Stimulated activated naive CD8-positive, alpha-beta T cell treated with anti-CD3 and anti-CD28 coated beads, Interleukin-15, Interleukin-2, amounts not matched to agents 100 ng/mL and 50 ng/mL, for 24 hours (primary cell): ENCODE data around the gene MYL4.
"Not testable (repeated sequence)": the region's sequence is repeated elsewhere in the genome, so short reads cannot be mapped to it uniquely, and the experiment has no call there.

Experiments used
- H3K27ac Mint-ChIP-seq: one replicate; pipeline ENCODE4 v1.8.0; 2021; ENCODE audit warnings: mild to moderate bottlenecking, mixed read lengths
- H3K27me3 Mint-ChIP-seq: one replicate; pipeline ENCODE4 v1.8.0; 2021; ENCODE audit warnings: mixed read lengths
- H3K36me3 Mint-ChIP-seq: one replicate; pipeline ENCODE4 v1.8.0; 2021; ENCODE audit warnings: low read depth, mixed read lengths
- H3K4me1 Mint-ChIP-seq: one replicate; pipeline ENCODE4 v1.8.0; 2021; ENCODE audit warnings: low read depth, mixed read lengths
- H3K4me3 Mint-ChIP-seq: one replicate; pipeline ENCODE4 v1.8.0; 2021; ENCODE audit warnings: mild to moderate bottlenecking, mixed read lengths
- H3K9me3 Mint-ChIP-seq: one replicate; pipeline ENCODE4 v1.8.0; 2021; ENCODE audit warnings: mixed read lengths

Gene MYL4

DNA sequence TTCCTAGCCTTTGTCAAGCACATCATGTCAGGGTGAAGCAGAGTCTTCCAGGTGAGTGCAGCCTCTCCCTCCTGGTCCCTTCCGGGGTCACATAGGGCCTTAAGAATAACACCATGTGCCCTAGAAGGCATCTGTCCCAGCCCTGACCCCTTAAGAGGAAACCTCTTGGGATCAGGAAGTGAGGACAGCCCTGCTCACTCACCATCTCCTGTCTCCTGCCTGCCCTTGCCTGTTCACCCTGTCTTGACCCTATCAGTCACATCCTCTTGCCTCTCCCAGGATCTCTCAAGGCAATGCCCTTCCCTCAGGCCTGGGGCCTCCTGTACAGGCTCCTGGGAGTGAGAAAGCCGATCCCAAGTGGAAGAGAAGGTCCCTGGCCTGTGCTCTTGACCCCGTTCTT, 13.9 kb downstream of the MYL4 start:
- Mint-ChIP-seq H3K4me3 (no peak overlapping the region), H3K36me3 (peaks cover 7% of the 10 kb centered on the region), H3K27ac (no peak overlapping the region), H3K27me3 (no peaks in the 10 kb centered on the region), H3K4me1 (peaks cover 36% of the 10 kb centered on the region), H3K9me3 (peaks cover 12% of the 10 kb centered on the region)

DNA sequence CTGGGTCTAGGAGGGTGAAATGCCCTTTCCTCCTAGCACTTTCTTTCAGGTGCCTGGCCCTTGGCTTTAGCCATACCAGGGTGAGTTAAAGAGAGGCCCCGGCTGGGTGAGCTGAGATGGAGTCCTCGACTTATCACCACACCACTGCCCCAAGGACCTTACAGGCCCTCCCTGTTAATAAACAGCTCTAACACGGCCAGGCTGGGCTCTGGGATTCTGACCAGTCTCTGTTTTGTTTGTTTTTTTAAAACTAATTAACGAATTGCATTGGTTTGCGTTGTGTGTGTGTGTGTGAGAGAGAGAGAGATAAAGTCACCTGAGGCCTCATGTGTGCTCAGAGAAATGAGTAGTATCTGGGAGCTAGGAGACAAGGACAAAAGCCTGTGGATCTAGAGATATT, 14.3 kb downstream of the MYL4 start:
- Mint-ChIP-seq H3K9me3 (peaks cover 12% of the 10 kb centered on the region), H3K4me1 (peaks cover 32% of the 10 kb centered on the region), H3K27ac (no peak overlapping the region), H3K27me3 (no peaks in the 10 kb centered on the region), H3K36me3 (peaks cover 7% of the 10 kb centered on the region), H3K4me3 (no peak overlapping the region)

DNA sequence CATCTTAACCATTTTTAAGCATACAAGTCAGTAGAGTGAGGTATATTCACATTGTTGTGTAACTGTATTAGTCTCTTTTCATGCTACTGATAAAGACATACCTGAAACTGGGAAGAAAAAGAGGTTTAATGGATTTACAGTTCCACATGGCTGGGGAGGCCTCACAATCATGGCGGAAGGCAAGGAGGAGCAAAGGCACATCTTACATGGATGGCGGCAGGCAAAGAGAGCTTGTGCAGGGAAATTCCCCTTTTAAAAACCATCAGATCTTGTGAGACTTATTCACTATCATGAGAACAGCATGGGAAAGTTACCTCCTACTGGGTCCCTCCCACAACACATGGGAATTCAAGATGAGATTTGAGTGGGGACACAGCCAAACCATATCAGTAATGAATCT, 14.9 kb downstream of the MYL4 start:
- Mint-ChIP-seq H3K4me1 (peaks cover 26% of the 10 kb centered on the region), H3K9me3 (peaks cover 12% of the 10 kb centered on the region)
- H3K36me3 Mint-ChIP-seq, H3K27ac Mint-ChIP-seq, H3K4me3 Mint-ChIP-seq, H3K27me3 Mint-ChIP-seq: not testable (repeated sequence)

DNA sequence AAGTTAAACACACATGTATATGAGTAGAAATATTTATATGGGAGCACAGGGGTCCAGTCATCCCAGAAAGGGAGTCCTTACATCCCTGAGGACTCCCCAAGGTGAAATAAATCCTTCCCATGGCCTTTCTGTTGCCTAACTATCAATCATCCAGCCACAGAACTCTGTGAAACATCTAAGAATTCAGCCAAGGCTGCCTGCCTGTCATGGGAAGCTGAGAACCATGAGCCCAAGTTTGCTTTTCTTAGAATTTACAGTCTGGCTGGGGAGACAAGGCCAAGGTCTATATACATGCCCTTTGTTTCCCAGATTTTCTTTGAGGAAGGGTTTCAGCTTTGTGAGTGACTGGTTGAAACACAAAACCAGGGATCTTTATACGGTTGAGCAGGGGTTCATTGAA, 15.8 kb downstream of the MYL4 start:
- Mint-ChIP-seq H3K4me1 (peaks cover 24% of the 10 kb centered on the region), H3K27me3 (no peaks in the 10 kb centered on the region), H3K27ac (no peak overlapping the region), H3K36me3 (peaks cover 7% of the 10 kb centered on the region), H3K4me3 (no peak overlapping the region), H3K9me3 (peaks cover 12% of the 10 kb centered on the region)

DNA sequence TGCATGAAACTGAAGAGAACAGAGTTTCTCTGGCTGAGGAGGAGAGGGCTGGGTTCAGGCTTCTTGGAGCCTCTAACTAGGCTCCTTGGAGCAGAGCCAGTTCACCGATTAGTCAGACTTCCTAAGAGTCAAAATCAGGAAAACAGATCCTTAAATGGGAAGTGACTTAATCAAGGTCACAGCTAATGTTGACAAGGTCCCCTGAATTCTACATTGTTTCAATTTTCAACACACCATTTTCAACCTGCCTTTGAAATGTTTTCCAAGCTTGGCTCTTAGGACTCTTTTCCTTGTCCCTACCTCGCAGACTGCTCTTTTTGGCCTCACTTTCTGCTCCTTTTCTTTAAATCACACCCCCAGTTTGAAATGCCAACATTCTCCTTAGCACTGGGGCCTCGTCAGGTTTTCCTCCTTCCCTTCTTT, 16.3 kb downstream of the MYL4 start:
- Mint-ChIP-seq H3K4me1 (peaks cover 24% of the 10 kb centered on the region), H3K9me3 (peaks cover 12% of the 10 kb centered on the region), H3K36me3 (peaks cover 7% of the 10 kb centered on the region), H3K27me3 (peaks cover under 1% of the 10 kb centered on the region), H3K27ac (no peak overlapping the region), H3K4me3 (no peak overlapping the region)

DNA sequence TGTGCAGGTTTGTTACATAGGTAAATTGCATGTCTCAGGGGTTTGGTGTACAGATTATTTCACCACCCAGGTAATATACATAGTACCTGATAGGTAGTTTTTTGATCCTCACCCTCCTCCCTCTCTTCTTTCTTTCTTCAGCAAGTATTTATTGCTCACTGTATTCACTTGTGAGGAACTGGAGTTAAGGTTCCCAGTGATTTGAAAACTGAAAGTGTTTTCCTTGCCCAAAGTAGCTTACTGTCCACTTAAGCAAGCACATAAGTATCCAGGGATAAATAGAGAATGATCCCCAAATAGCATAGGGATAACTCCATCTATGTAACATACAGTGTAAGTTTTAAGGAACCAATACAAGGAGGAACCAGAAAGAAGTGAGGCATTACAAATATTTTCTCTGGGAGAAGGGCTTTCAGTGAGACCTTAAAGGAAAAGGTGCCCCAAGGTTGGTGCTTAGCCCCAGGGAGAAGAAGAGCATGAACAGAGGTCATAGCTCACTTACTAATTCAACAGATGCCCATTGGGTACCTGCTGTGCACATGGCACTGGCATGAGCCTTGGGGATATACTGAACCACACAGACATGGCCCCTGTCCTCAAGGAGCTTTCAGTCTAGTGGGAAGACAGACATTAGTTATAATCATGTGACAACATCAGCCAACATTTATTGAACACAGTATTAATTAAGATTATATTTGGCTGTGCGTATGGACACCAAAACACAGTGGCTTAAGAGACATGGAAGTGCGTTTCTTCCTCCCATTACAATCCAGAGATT, 17.0 kb downstream of the MYL4 start:
- Mint-ChIP-seq H3K9me3 (peaks cover 12% of the 10 kb centered on the region), H3K27ac (no peak overlapping the region), H3K4me3 (no peak overlapping the region), H3K36me3 (peaks cover 7% of the 10 kb centered on the region), H3K27me3 (peaks cover 6% of the 10 kb centered on the region), H3K4me1 (peaks cover 21% of the 10 kb centered on the region)

DNA sequence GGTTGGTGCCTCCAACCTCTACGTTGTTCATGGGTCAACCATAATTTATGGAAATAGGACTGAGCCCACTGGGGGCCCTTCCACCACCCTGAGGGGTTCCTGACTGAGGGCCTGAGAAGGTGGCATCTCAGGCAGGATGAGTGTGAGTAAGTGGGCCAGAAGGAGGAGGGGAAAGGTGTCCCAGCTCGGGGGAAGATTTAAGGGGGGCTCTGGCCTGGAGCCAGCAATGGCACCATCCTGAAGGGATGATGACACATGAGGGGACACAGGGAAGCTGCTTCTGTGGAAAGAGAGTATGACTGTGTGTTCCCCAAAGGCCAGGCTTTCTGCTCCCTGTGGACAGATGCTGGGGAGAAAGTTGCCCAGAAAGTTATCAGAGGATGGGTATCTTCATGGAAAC, 18.7 kb downstream of the MYL4 start:
- peaks cover 15% of the 10 kb centered on the region for H3K4me1 Mint-ChIP-seq
- H3K27ac Mint-ChIP-seq: no peak overlapping the region
- H3K27me3 Mint-ChIP-seq: peaks cover 6% of the 10 kb centered on the region
- H3K4me3 Mint-ChIP-seq: no peak overlapping the region
- peaks cover 7% of the 10 kb centered on the region for H3K36me3 Mint-ChIP-seq
- peaks cover 12% of the 10 kb centered on the region for H3K9me3 Mint-ChIP-seq

DNA sequence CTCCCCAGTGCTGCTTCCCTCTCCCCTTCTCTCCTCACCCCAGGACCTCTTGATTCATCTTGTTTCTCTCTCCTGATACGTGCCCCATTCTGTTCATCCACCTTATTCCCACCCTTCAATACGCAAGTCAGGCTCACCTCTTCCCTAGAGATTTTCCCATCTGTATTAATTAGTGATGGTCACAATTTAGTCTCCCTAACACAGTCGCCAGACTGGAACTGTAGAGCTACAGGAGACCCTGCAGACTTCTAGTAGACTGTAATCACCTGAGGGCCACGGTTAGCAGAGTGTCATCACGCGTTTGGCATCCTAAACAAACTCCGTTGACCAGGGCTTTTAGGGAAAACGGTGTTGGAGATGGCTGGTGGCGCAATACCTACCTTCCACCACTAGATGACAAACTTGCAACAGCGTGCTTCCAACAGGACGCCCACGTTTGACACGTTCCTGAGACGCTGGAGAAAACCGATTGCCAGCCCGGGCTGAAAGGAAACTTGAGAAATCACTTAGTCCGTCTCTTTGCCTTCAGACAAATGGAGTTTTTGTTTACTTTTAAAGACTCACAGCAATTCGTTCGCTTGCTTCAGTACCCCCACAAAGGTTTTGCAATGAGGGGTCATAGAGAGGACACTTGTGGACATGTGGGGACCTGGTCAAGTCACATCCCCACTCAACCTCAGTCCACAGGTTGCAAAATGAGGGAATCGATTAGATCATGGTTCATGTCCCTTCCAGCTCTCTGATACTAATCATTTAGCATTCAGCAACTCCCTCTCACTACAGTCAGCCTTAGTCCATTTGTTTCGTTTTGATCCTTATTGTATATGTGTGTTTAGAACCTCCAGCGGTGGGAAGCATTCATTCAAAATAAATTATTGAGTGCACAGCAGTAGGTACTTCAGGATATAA, 20.6 kb downstream of the MYL4 start:
- Mint-ChIP-seq H3K9me3 (no peaks in the 10 kb centered on the region), H3K36me3 (no peaks in the 10 kb centered on the region)

DNA sequence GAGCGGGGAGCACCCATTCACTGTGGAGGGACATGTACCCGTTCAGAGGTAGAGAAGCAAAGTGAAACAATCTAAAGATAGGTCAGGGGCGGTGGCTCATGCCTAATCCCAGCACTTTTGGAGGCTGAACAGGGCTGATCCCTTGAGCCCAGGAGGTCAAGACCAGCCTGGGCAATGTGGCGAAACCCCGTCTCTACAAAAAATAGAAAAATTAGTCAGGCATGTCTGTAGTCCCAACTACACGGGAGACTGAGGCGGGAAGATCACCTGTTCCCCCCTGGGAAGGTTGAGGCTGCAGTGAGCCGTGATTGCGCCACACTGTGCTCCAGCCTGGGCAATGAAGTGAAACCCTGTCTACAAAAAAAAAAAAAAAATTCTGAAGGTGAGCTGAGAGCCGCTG, 21.7 kb downstream of the MYL4 start:
- Mint-ChIP-seq H3K4me1 (peaks cover 15% of the 10 kb centered on the region), H3K27me3 (peaks cover 6% of the 10 kb centered on the region), H3K4me3 (no peak overlapping the region), H3K36me3 (no peaks in the 10 kb centered on the region), H3K27ac (no peak overlapping the region), H3K9me3 (no peaks in the 10 kb centered on the region)

More for the DNA sequence above, 20.6 kb downstream of the MYL4 start:
- no peak overlapping the region for H3K27ac Mint-ChIP-seq
- peaks cover 15% of the 10 kb centered on the region for H3K4me1 Mint-ChIP-seq
- peaks cover 6% of the 10 kb centered on the region for H3K27me3 Mint-ChIP-seq
- peak overlapping the region; percentile 62 for H3K4me3 Mint-ChIP-seq

DNA sequence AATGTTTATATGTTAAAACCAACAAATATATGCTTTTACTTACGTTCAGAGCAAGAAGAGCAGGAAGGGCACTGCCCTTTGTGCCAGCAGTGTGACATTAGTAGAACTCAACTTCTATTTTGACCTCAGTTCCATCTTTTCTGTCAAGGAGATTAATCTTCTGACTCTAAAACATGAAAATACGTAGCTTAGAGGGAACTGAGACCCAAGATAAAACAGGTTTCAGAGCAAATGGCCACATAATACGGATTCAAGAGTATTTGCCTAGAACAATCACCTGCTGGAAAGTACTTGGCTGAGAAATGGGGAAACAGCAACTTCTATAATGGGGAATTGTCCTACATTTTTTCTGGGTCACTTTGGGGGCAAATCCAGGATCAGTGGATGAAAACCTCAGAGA, 22.2 kb downstream of the MYL4 start:
- Mint-ChIP-seq H3K27ac (no peak overlapping the region), H3K27me3 (peaks cover 6% of the 10 kb centered on the region), H3K36me3 (no peaks in the 10 kb centered on the region), H3K9me3 (no peaks in the 10 kb centered on the region), H3K4me3 (no peak overlapping the region), H3K4me1 (peaks cover 15% of the 10 kb centered on the region)

DNA sequence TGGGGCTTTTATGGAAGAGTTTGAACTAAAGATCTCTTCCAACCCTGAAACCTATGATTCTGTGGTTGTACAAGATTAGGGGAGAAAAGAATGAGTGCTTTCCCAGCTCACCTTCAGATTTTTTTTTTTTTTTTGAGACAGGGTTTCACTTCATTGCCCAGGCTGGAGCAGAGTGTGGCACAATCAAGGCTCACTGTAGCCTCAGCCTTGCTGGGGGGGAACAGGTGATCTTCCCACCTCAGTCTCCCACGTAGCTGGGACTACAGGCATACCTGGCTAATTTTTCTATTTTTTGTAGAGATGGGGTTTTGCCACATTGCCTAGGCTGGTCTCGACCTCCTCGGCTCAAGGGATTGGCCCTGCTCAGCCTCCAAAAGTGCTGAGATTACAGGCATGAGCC, 22.7 kb downstream of the MYL4 start:
- no peak overlapping the region for H3K27ac Mint-ChIP-seq
- H3K36me3 Mint-ChIP-seq: no peaks in the 10 kb centered on the region
- peaks cover 6% of the 10 kb centered on the region for H3K27me3 Mint-ChIP-seq
- no peaks in the 10 kb centered on the region for H3K9me3 Mint-ChIP-seq
- H3K4me1 Mint-ChIP-seq: peaks cover 15% of the 10 kb centered on the region
- H3K4me3 Mint-ChIP-seq: no peak overlapping the region

DNA sequence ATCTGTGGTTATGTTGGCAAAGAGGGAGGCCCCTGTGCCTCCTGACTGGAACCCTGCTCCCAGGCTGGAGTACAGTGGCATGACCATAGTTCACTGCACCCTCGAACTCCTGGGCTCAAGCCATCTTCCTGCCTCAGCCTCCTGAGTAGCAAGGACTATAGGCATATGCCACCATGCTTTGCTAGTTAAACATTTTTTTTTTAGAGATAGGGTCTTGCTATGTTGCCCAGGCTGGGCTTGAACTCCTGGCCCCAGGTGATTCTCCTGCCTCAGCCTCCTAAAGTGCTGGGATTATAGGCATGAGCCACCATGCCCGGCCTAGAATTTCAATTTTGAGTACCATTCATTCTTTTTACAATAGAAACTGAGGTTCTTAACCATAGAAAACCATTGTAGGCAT, 23.3 kb downstream of the MYL4 start:
- Mint-ChIP-seq H3K36me3 (no peaks in the 10 kb centered on the region), H3K27me3 (peaks cover 6% of the 10 kb centered on the region), H3K4me3 (no peak overlapping the region), H3K4me1 (peaks cover 15% of the 10 kb centered on the region), H3K9me3 (no peaks in the 10 kb centered on the region), H3K27ac (no peak overlapping the region)

DNA sequence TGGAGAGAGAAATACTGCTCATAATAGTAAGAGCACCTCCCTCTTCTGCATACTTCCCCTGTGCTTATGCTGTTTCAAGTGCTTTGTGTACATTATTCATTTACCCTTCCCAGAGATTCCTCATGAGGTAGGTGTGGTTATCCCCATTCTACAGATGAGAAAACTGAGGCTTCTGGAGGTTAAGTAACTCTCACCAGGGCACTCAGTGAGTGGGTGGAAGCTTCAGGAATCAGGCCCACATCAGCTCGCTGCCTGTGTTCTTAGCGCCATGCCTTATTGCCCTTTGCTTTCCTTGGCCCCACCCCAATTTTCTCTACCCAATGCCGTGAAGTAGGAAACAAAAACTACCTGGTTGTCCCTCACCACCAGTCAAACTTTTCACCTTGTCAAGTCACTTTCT, 26.4 kb downstream of the MYL4 start:
- Mint-ChIP-seq H3K4me3 (no peak overlapping the region), H3K4me1 (peaks cover 10% of the 10 kb centered on the region), H3K9me3 (no peaks in the 10 kb centered on the region), H3K27me3 (peaks cover 4% of the 10 kb centered on the region), H3K27ac (no peak overlapping the region), H3K36me3 (no peaks in the 10 kb centered on the region)

DNA sequence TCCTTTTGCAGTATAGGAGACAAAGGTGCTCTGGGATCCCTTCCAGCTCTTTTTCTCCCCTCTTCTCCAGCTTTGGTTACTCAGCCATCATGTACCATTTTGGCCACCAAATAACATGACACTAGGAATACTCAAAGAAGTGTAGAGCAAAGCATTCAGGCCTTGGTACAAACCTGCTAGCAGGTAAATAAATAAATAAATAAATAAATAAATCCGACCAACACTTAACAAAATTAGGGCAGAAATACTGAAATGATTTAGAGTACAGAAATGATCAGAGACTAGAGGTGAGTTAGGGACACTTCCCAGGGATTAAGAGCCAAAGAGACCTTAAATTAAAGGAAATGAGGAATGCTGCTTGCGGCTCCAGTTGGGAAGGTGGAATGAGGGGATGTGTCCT, 26.8 kb downstream of the MYL4 start:
- Mint-ChIP-seq H3K9me3 (no peaks in the 10 kb centered on the region), H3K27ac (no peak overlapping the region), H3K4me3 (no peak overlapping the region), H3K36me3 (no peaks in the 10 kb centered on the region), H3K27me3 (peaks cover under 1% of the 10 kb centered on the region), H3K4me1 (peaks cover 10% of the 10 kb centered on the region)

DNA sequence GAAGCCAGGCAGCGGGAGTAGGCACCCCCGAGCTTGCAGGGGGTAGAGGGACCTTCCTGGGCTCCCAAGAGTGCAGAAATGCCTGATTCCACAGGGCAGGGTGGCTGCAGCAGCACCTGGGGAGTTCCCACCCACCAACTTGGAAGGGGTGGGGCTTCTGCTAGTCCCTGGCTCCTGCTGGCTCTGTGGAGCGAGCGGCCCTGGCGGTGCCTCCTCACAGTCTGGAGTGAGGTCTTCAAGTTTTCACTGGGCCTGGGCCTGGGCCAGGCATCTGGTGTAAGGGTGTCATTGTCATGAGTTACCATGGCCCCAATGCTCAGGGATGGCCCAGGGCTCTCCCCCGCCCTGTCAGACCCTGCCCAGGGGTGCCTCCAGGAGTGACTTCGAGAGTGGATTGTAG, 28.7 kb downstream of the MYL4 start:
- Mint-ChIP-seq H3K36me3 (no peaks in the 10 kb centered on the region), H3K9me3 (no peaks in the 10 kb centered on the region), H3K27ac (no peak overlapping the region), H3K27me3 (no peaks in the 10 kb centered on the region), H3K4me1 (peaks cover 10% of the 10 kb centered on the region), H3K4me3 (no peak overlapping the region)
